KMS-11 (cell line): ENCODE measurements around the gene KRT17.
"Not testable (repeated sequence)": the region's sequence is repeated elsewhere in the genome, so short reads cannot be mapped to it uniquely, and the experiment has no call there.

Experiments used
- H2AFZ ChIP-seq: fragments of 200-600 bp; sonication (generic); 2 replicates; pipeline ENCODE4 v1.6.1; 2016; ENCODE audit warnings: antibody characterized with exemption, mixed run types, low read depth
- H3K27ac ChIP-seq: fragments of 200-600 bp; sonication (generic); 2 replicates; pipeline ENCODE4 v1.6.1; 2016; ENCODE audit warnings: mild to moderate bottlenecking, mixed run types
- H3K27me3 ChIP-seq: fragments of 200-600 bp; sonication (generic); 2 replicates; pipeline ENCODE4 v1.6.1; 2017; ENCODE audit warnings: mild to moderate bottlenecking, low read depth, mixed run types, moderate library complexity; ENCODE audit not compliant: insufficient read depth
- H3K36me3 ChIP-seq: fragments of 200-600 bp; sonication (generic); 2 replicates; pipeline ENCODE4 v1.6.1; 2017; ENCODE audit warnings: mild to moderate bottlenecking, mixed run types; ENCODE audit not compliant: insufficient read depth
- H3K4me1 ChIP-seq: fragments of 200-600 bp; sonication (generic); 2 replicates; pipeline ENCODE4 v1.6.1; 2016; ENCODE audit warnings: mild to moderate bottlenecking, low read depth, mixed run types; ENCODE audit not compliant: poor library complexity, severe bottlenecking
- H3K4me2 ChIP-seq: fragments of 200-600 bp; sonication (generic); 2 replicates; pipeline ENCODE4 v1.7.0; 2016; ENCODE audit warnings: mild to moderate bottlenecking, mixed run types
- H3K4me3 ChIP-seq: fragments of 200-600 bp; sonication (generic); IDR thresholded peaks from 2 replicates; pipeline ENCODE4 v1.6.1; 2017; ENCODE audit warnings: low read depth, low read length, mixed read lengths; ENCODE audit not compliant: insufficient read depth
- H3K79me2 ChIP-seq: fragments of 200-600 bp; sonication (generic); 2 replicates; pipeline ENCODE4 v1.6.1; 2016; ENCODE audit warnings: low read depth, mixed run types; ENCODE audit not compliant: insufficient read depth
- H3K9ac ChIP-seq: fragments of 200-600 bp; sonication (generic); 2 replicates; pipeline ENCODE4 v1.6.1; 2016; ENCODE audit warnings: mild to moderate bottlenecking, mixed run types
- H4K20me1 ChIP-seq: fragments of 200-600 bp; sonication (generic); 2 replicates; pipeline ENCODE4 v1.6.1; 2016; ENCODE audit warnings: mild to moderate bottlenecking, mixed run types; ENCODE audit not compliant: insufficient read depth
- CTCF ChIP-seq: fragments of 200-600 bp; sonication (generic); conservative IDR thresholded peaks from 2 replicates; pipeline ENCODE4 v1.6.1; 2017; ENCODE audit warnings: low read depth, mild to moderate bottlenecking, antibody characterized with exemption, low read length, moderate library complexity, mixed read lengths

KRT17 gene

DNA sequence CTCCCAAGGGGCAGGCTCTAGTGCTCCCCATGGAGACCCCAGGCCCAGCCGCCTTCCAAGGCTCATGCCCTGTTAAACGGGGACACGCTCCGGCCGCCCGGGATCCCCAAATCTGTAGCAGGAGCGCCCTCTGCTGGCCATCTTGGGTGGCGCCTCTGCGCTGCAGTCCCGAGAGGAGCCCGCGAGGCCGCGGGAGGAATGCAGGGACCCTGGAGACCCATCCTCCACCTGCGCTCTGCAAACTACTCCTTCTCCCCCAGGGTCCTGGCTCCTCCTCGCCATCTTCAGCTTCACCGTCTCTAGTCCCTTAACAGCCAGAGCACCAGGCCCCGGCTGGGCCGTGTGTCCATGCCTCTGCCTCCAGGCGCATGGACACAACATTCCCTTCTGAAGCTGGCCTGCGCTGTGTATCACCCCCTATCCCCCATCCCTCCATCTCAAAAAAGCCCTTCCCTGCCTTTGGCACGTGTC is 23.6 kb upstream of the KRT17 start:
- Histone ChIP-seq H4K20me1 (no peaks in the 10 kb centered on the region), H3K79me2 (no peaks in the 10 kb centered on the region), H3K4me2 (peak overlapping the region; percentile 99), H3K4me3 (no peak overlapping the region), H3K36me3 (no peaks in the 10 kb centered on the region), H3K27me3 (no peaks in the 10 kb centered on the region; the same call in 1 of the 2 replicates), H3K9ac (peak overlapping the region; percentile 36; the same call in 1 of the 2 replicates), H3K4me1 (peaks cover 12% of the 10 kb centered on the region), H3K27ac (no peak overlapping the region), H2AFZ (peak overlapping the region; percentile 99)
- peak; percentile 64 for TF ChIP-seq CTCF

DNA sequence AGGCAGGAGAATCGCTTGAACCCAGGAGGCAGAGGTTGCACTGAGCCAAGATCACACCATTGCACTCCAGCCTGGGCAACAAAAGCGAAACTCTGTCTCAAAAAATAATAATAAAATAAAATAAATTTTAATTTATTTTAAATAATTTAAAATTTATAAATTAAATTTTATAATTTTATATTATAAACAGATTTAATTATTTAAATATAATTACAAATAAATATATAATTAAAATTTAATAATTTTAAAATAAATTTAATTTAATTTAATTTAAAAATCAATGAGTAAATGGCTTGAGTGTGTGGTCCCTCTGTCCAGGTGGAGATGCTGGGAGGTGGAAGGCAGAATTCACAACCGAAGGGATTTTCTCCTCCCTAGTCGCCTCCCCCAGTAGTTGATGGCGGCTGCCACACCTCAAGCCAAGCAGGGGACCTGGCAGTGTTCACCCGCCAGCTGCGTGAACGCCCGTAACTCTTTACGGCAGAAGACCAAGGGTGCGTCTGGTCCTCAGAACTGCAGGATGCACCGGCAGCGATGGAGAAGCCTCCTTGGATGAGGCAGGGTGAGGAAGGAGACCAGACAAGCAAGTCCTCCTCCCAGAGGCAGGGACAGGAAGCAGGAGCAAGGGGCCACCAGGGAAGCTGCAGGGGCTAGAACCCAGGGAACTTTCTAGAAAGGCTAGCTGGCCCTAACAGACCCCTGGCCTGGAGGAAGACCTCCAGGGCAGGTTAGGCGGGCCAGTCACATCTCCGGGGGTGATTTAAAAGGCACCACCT is 22.9 kb upstream of the KRT17 start:
- Histone ChIP-seq H4K20me1 (no peaks in the 10 kb centered on the region), H2AFZ (peak overlapping the region; percentile 99), H3K9ac (no peak overlapping the region), H3K79me2 (no peaks in the 10 kb centered on the region), H3K4me3 (no peak overlapping the region), H3K4me2 (peak overlapping the region; percentile 99), H3K27me3 (no peaks in the 10 kb centered on the region; the same call in 1 of the 2 replicates), H3K36me3 (no peaks in the 10 kb centered on the region), H3K27ac (no peak overlapping the region), H3K4me1 (peaks cover 12% of the 10 kb centered on the region)
- TF ChIP-seq CTCF = no peak

- peaks cover 6% of the 10 kb centered on the region; the same call in 1 of the 2 replicates for H3K27me3 ChIP-seq
- peaks cover 3% of the 10 kb centered on the region for H3K4me1 ChIP-seq
- H3K79me2 ChIP-seq = no peaks in the 10 kb centered on the region
- no peak overlapping the region for H3K4me3 ChIP-seq
- TF ChIP-seq CTCF = no peak
- no peak overlapping the region for H2AFZ ChIP-seq
- H3K9ac ChIP-seq = no peak overlapping the region
- H4K20me1 ChIP-seq = no peaks in the 10 kb centered on the region
- no peaks in the 10 kb centered on the region for H3K36me3 ChIP-seq
- no peak overlapping the region for H3K27ac ChIP-seq
- H3K4me2 ChIP-seq = no peak overlapping the region
Observed at GRCh38 chr17:41642252-41643156, 18.1 kb upstream of the KRT17 start.

DNA sequence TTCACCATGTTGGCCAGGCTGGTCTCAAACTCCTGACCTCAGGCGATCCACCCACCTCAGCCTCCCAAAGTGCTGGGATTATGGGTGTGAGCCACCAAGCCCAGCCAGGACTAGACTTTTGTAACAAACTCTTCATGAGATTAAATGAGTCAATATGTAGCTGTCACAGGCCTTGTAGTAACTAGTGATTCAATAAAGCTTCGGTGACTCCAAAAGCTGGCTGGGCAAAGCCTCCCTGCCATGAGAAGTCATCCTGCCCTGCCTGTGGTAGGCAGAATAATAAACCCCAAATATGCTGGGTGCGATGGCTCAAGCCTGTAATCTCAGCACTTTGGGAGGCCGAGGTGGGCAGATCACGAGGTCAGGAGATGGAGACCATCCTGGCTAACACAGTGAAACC is 16.2 kb upstream of the KRT17 start:
- H4K20me1 ChIP-seq, H3K79me2 ChIP-seq, H3K4me3 ChIP-seq, H3K4me1 ChIP-seq, H2AFZ ChIP-seq, H3K27ac ChIP-seq, H3K36me3 ChIP-seq, H3K9ac ChIP-seq, H3K4me2 ChIP-seq: not testable (repeated sequence)
- peaks cover 16% of the 10 kb centered on the region; the same call in 1 of the 2 replicates for H3K27me3 ChIP-seq
